ENCODE results near the gene FARS2. TPM values are rescaled to one million over a fixed set of nuclear protein-coding genes. Genes with fewer than 3 reads are reported as not detected.

Gene FARS2
- total and polyA plus RNA-seq, 2 of the 13 experiments (the other 11 are each of a cell fraction or from before 2014, with no cell fraction given): 15.4 to 26.0 TPM

GRCh38 chr6:5261545-5262109 lies 314 bp downstream of the FARS2 start (continued):
- TF ChIP-seq ATF2 (CRISPR knock-in tag; IDR thresholded peaks at IDR 0.05) (no peak), ATF6 (CRISPR knock-in tag; conservative IDR thresholded peaks at IDR 0.05) (no peak), TARDBP (CRISPR knock-in tag; IDR thresholded peaks at IDR 0.05) (no peak), BCL3 (CRISPR knock-in tag; IDR thresholded peaks at IDR 0.05) (0 out of 2 replicates have a peak, but pooled peaks have one; percentile 2), MED8 (CRISPR knock-in tag; IDR thresholded peaks at IDR 0.05; ENCODE audit: insufficient replicate concordance) (no peak), ZNF761 (CRISPR knock-in tag; conservative IDR thresholded peaks at IDR 0.05) (no peak), SNAI1 (CRISPR knock-in tag; IDR thresholded peaks at IDR 0.05; ENCODE audit: borderline replicate concordance) (no peak), RAD21 (CRISPR knock-in tag; IDR thresholded peaks at IDR 0.05) (no peak; the same call in 1 of the 2 replicates), ZNF552 (CRISPR knock-in tag; IDR thresholded peaks at IDR 0.05; ENCODE audit: borderline replicate concordance) (no peak), GZF1 (CRISPR knock-in tag; IDR thresholded peaks at IDR 0.05) (no peak), ZNF33A (CRISPR knock-in tag; IDR thresholded peaks at IDR 0.05; ENCODE audit: borderline replicate concordance) (peak; percentile 3; the same call in 1 of the 2 replicates), PHF8 (CRISPR knock-in tag; IDR thresholded peaks at IDR 0.05) (no peak; the same call in 1 of the 2 replicates), ZNF460 (CRISPR knock-in tag; IDR thresholded peaks at IDR 0.05; ENCODE audit: borderline replicate concordance) (no peak), ZNF75D (CRISPR knock-in tag; IDR thresholded peaks at IDR 0.05; ENCODE audit: borderline replicate concordance) (no peak), JUND (CRISPR knock-in tag; IDR thresholded peaks at IDR 0.05) (no peak), SAP130 (CRISPR knock-in tag; IDR thresholded peaks at IDR 0.05; ENCODE audit: low read depth) (no peak), SNAPC5 (CRISPR knock-in tag; IDR thresholded peaks at IDR 0.05; ENCODE audit: borderline replicate concordance) (0 out of 2 replicates have a peak, but pooled peaks have one; percentile 3), HMGXB4 (CRISPR knock-in tag; IDR thresholded peaks at IDR 0.05; ENCODE audit: borderline replicate concordance in 1 of 2, low read depth in 1 of 2) (0 out of 4 replicates have a peak, but pooled peaks of 1 of the 2 experiments have one; percentile 14), ETV6 (CRISPR knock-in tag; conservative IDR thresholded peaks at IDR 0.05) (no peak; the same call in 1 of the 2 replicates), ETV5 (CRISPR knock-in tag; IDR thresholded peaks at IDR 0.05; ENCODE audit: borderline replicate concordance) (0 out of 2 replicates have a peak, but pooled peaks have one; percentile 0), ZNF546 (CRISPR knock-in tag; conservative IDR thresholded peaks at IDR 0.05) (no peak), GLI4 (CRISPR knock-in tag; IDR thresholded peaks at IDR 0.05; ENCODE audit: borderline replicate concordance) (no peak), DNMT1 (CRISPR knock-in tag; IDR thresholded peaks at IDR 0.05) (no peak), NFATC3 (CRISPR knock-in tag; IDR thresholded peaks at IDR 0.05) (no peak)

Data from HepG2 (cell line).